Endothelial cell of umbilical vein (primary cell): Measurements from ENCODE around the gene TULP4. TPM values are rescaled to one million over a fixed set of nuclear protein-coding genes. Genes with fewer than 3 reads are reported as not detected.
"Not testable (repeated sequence)": the region's sequence is repeated elsewhere in the genome, so short reads cannot be mapped to it uniquely, and the experiment has no call there.

Experiments used
- BruUV-seq: library from RNA; stranded (reverse); fragments of 400-500 nt; replicated peaks from 2 replicates; lab custom pipeline; 2021; lab: Mats Ljungman, UMichigan
- CTCF ChIA-PET: fragments of 300-600, 350-600 bp; sonication (Branson Sonifier 250); formaldehyde crosslinking; loops from one replicate; lab custom pipeline; 2021; ENCODE audit warnings: antibody characterized with exemption, inconsistent platforms; lab: Charles Lee
- POLR2A ChIA-PET: fragments of 300-600, 350-600 bp; sonication (Branson Sonifier 250); formaldehyde crosslinking; loops from one replicate; lab custom pipeline; 2021; ENCODE audit warnings: antibody characterized with exemption, inconsistent platforms; lab: Charles Lee
- DNase-seq: peaks from one replicate; pipeline ENCODE4 v3.0.0-alpha.2; 2011; ENCODE audit warnings: low read depth, low spot score
- FAIRE-seq: peaks from 2 replicates; lab custom pipeline; 2011; peaks lifted over from hg19 to GRCh38; lab: Jason Lieb, UNC
- H2AFZ ChIP-seq: 2 replicates; pipeline ENCODE4 v1.6.0; 2012; ENCODE audit warnings: low read depth, low read length, control low read depth, inconsistent platforms
- H3K27ac ChIP-seq: 2 replicates; pipeline ENCODE4 v1.5.1; 2011; ENCODE audit warnings: low read depth, mild to moderate bottlenecking, control low read depth, low read length, moderate library complexity; ENCODE audit not compliant: insufficient read depth
- H3K27me3 ChIP-seq, 2 experiments: 2 replicates each; pipeline versions ENCODE4 v1.6.0 to v1.6.1; 2011; ENCODE audit warnings: low read length in 2 of 2, mixed read lengths in 1 of 2; ENCODE audit not compliant: control insufficient read depth in 2 of 2, insufficient read depth in 2 of 2
- H3K36me3 ChIP-seq, 2 experiments: 2 replicates in 1 of 2; 3 replicates in 1 of 2; pipeline ENCODE4 v1.5.1; 2011; ENCODE audit warnings: low read length in 2 of 2, mild to moderate bottlenecking in 1 of 2, moderate library complexity in 1 of 2; ENCODE audit not compliant: control insufficient read depth in 2 of 2, insufficient read depth in 2 of 2; ENCODE audit errors: extremely low read depth in 1 of 2
- H3K4me1 ChIP-seq: 3 replicates; pipeline ENCODE4 v1.5.1; 2011; ENCODE audit warnings: mild to moderate bottlenecking, low read length; ENCODE audit not compliant: control insufficient read depth, insufficient read depth; ENCODE audit errors: extremely low read depth
- H3K4me2 ChIP-seq: 2 replicates; pipeline ENCODE4 v1.6.1; 2011; ENCODE audit warnings: low read length, control low read depth, mixed read lengths; ENCODE audit not compliant: insufficient read depth
- H3K4me3 ChIP-seq, 3 experiments: fragments of 200-600 bp in 1 of 3; sonication (generic), shearing (Covaris generic) in 1 of 3; replicated peaks in 1 of 3; 2 replicates each; pipeline ENCODE4 v1.5.1; 2011 to 2016; ENCODE audit warnings: control low read depth in 3 of 3, low read length in 3 of 3, mild to moderate bottlenecking in 2 of 3, inconsistent platforms in 1 of 3, low read depth in 1 of 3, moderate library complexity in 1 of 3; ENCODE audit not compliant: insufficient read depth in 1 of 3
- H3K79me2 ChIP-seq: 2 replicates; pipeline ENCODE4 v1.6.0; 2012; ENCODE audit warnings: low read length, inconsistent platforms; ENCODE audit not compliant: control insufficient read depth, insufficient read depth
- H3K9ac ChIP-seq: replicated peaks from 2 replicates; pipeline ENCODE3; 2011; ENCODE audit warnings: low read length, control low read depth; ENCODE audit not compliant: insufficient read depth; ENCODE audit errors: extremely low read depth
- H3K9me1 ChIP-seq: replicated peaks from 3 replicates; pipeline ENCODE4 v1.6.0; 2011; ENCODE audit warnings: mild to moderate bottlenecking, low read length; ENCODE audit not compliant: control insufficient read depth, insufficient read depth; ENCODE audit errors: extremely low read depth
- H3K9me3 ChIP-seq: replicated peaks from 2 replicates; pipeline ENCODE4 v1.5.1; 2012; ENCODE audit warnings: low read length, inconsistent platforms; ENCODE audit not compliant: control insufficient read depth, insufficient read depth
- H4K20me1 ChIP-seq: replicated peaks from 2 replicates; pipeline ENCODE3; 2011; ENCODE audit warnings: mild to moderate bottlenecking, low read length; ENCODE audit not compliant: control insufficient read depth, insufficient read depth; ENCODE audit errors: extremely low read depth
- EZH2 ChIP-seq: IDR thresholded peaks from 2 replicates; pipeline ENCODE4 v1.6.1; 2012; ENCODE audit warnings: borderline replicate concordance, low read depth, mild to moderate bottlenecking, moderate library complexity, low read length, inconsistent platforms; ENCODE audit not compliant: severe bottlenecking
- JUN ChIP-seq: IDR thresholded peaks from 2 replicates; pipeline ENCODE4 v1.6.1; 2011; ENCODE audit warnings: borderline replicate concordance, low read depth; ENCODE audit not compliant: insufficient read length, insufficient read depth
- MYC ChIP-seq: IDR thresholded peaks from one replicate; pipeline ENCODE4 v1.6.1; 2011; ENCODE audit warnings: mild to moderate bottlenecking, low read depth, low read length
- POLR2A ChIP-seq: IDR thresholded peaks from 2 replicates; pipeline ENCODE4 v1.6.1; 2012; ENCODE audit warnings: low read depth, mild to moderate bottlenecking, control low read depth, low read length
- POLR2AphosphoS5 ChIP-seq: IDR thresholded peaks from 2 replicates; pipeline ENCODE4 v1.6.1; 2012; ENCODE audit warnings: low read depth, mild to moderate bottlenecking, control low read depth, low read length, moderate library complexity; ENCODE audit not compliant: insufficient read depth
- dilution Hi-C: fragments of 300-500 bp; cut with MboI; formaldehyde crosslinking; loops from one replicate; pipeline ENCODE4 v1.15.0; 2019; ENCODE audit warnings: low sequenced_read_pairs; ENCODE audit not compliant: extremely low pct_ligation_motif_present
- intact Hi-C: fragments of 100-400 bp; cut with micrococcal nuclease; formaldehyde crosslinking; loops from one replicate; pipeline ENCODE4 v1.10.0; 2022
- polyA plus RNA-seq, 4 experiments: library from polyadenylated mRNA; depleted of rRNA in 3 of 4; stranded (reverse) in 3 of 4; unstranded in 1 of 4; fragments of >200 nt; gene quantifications; 2 replicates each; pipeline versions ENCODE4 v1.2.1 to v1.2.3, GENCODE V29; 2011 to 2012; ENCODE audit warnings: missing spikeins in 1 of 4
- total RNA-seq: library from RNA; stranded (reverse); gene quantifications from 2 replicates; pipeline ENCODE4 v1.2.3, GENCODE V29; 2021
- TF ChIP-seq, protein P1 (sequence below), 2 donors: IDR thresholded peaks; 1 replicate in 1 of 2; 2 replicates in 1 of 2; pipeline ENCODE4 v1.5.1; 2011; ENCODE audit warnings: low read length in 2 of 2, mild to moderate bottlenecking in 2 of 2, moderate library complexity in 2 of 2, control low read depth in 1 of 2, inconsistent platforms in 1 of 2, low read depth in 1 of 2; ENCODE audit not compliant: insufficient read depth in 1 of 2; ENCODE audit errors: extremely low read depth in 1 of 2
- TF ChIP-seq, protein P2 (sequence below): IDR thresholded peaks from 2 replicates; pipeline ENCODE4 v1.6.1; 2011; ENCODE audit not compliant: insufficient read depth, insufficient read length

The TULP4 gene
- total and polyA plus RNA-seq, 2 donors (not counting 3 experiments of a cell fraction or from before 2014, with no cell fraction given): 10.8 to 55.1 TPM

DNA sequence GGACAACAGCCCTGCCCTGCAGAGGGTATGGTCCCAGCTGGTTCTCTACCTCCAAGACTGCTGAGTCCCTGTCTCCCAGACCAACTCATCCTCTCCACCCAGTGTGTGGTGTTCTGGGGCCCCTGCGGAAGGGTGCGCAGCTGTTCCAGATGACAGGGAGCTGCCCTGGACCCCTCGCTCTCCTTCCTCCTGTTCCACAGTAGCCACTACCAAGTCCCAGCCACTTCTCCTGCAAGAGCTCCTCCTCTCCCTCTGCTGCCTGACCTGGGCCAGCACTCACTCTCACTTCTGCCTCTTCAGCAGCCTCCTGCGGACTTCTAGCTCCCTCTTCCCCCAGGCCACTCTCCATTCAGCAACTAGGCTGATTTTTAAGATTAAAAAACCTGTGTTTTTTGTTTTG lies 207.5 kb downstream of the TULP4 start:
- intact Hi-C loops (loop anchor here (2.0 kb wide), 3 partner anchors 19 to 111 kb away; no protein-coding TSS in a partner anchor), dilution Hi-C loops (no loop called here)
- H3K79me2 ChIP-seq: no peaks in the 10 kb centered on the region
- H2AFZ ChIP-seq: no peak overlapping the region
- no TSS peak for BruUV-seq
- H3K36me3 ChIP-seq: no peaks in the 10 kb centered on the region
- TF ChIP-seq POLR2A: no peak
- no peak for TF ChIP-seq POLR2AphosphoS5
- TF ChIP-seq, protein P1, sequence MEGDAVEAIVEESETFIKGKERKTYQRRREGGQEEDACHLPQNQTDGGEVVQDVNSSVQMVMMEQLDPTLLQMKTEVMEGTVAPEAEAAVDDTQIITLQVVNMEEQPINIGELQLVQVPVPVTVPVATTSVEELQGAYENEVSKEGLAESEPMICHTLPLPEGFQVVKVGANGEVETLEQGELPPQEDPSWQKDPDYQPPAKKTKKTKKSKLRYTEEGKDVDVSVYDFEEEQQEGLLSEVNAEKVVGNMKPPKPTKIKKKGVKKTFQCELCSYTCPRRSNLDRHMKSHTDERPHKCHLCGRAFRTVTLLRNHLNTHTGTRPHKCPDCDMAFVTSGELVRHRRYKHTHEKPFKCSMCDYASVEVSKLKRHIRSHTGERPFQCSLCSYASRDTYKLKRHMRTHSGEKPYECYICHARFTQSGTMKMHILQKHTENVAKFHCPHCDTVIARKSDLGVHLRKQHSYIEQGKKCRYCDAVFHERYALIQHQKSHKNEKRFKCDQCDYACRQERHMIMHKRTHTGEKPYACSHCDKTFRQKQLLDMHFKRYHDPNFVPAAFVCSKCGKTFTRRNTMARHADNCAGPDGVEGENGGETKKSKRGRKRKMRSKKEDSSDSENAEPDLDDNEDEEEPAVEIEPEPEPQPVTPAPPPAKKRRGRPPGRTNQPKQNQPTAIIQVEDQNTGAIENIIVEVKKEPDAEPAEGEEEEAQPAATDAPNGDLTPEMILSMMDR (IDR thresholded peaks at IDR 0.05; ENCODE audit: extremely low read depth in 1 of 2, insufficient read depth in 1 of 2, low read depth in 1 of 2, low read length in 2 of 2): no peak
- TF ChIP-seq, protein P2, sequence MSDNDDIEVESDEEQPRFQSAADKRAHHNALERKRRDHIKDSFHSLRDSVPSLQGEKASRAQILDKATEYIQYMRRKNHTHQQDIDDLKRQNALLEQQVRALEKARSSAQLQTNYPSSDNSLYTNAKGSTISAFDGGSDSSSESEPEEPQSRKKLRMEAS: no peak
- TF ChIP-seq MYC: no peak
- TF ChIP-seq JUN: no peak
- TF ChIP-seq EZH2: no peak
- H3K4me1 ChIP-seq: peaks cover 17% of the 10 kb centered on the region
- FAIRE-seq (no peak), DNase-seq (no peak)
- POLR2A ChIA-PET: no interaction called here
- H4K20me1 ChIP-seq: no peaks in the 10 kb centered on the region
- H3K9me1 ChIP-seq: no peaks in the 10 kb centered on the region
- no peak overlapping the region for H3K9ac ChIP-seq
- no peak overlapping the region for H3K27ac ChIP-seq
- no peak overlapping the region for H3K4me2 ChIP-seq
- CTCF ChIA-PET: interaction anchor here (0.6 to 4.4 kb wide), 9 partner anchors 9 to 305 kb away, joined by 3 to 58 read pairs (median 6); no protein-coding TSS in a partner anchor
- peaks cover 0 to 3% of the 10 kb centered on the region in 2 experiments for H3K27me3 ChIP-seq
- no peaks in the 10 kb centered on the region for H3K9me3 ChIP-seq
- no peak overlapping the region for H3K4me3 ChIP-seq

DNA sequence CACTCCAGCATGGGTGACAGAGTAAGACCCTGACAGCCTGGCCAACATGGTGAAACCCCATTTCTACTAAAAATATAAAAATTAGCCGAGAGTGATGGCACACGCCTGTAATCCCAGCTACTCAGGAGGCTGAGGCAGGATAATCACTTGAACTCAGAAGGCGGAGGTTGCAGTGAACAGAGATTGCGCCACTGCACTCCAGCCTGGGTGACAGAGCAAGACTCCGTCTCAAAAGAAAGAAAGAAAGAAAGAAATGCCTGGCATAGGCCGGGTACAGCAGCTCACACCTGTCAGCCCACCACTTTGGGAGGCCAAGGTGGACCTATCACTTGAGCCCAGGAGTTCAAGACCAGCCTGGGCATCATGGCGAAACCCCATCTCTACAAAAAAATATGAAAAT lies 208.7 kb downstream of the TULP4 start:
- POLR2A ChIA-PET, H3K36me3 ChIP-seq, H4K20me1 ChIP-seq, H3K9ac ChIP-seq, BruUV-seq, H3K9me3 ChIP-seq, intact Hi-C loops, dilution Hi-C loops, H3K79me2 ChIP-seq, H3K4me2 ChIP-seq, H2AFZ ChIP-seq, FAIRE-seq, DNase-seq, H3K9me1 ChIP-seq, H3K27ac ChIP-seq, H3K27me3 ChIP-seq, H3K4me3 ChIP-seq: not testable (repeated sequence)
- H3K4me1 ChIP-seq: peaks cover 17% of the 10 kb centered on the region
- CTCF ChIA-PET: interaction anchor here (4.4 kb wide), 1 partner anchor 300 kb away, joined by 58 read pairs; no protein-coding TSS in a partner anchor
